Fibroblast of pulmonary artery (primary cell): Measurements from ENCODE around the gene NFIA.

Source experiments
- DNase-seq: peaks from one replicate; pipeline ENCODE4 v3.0.0-alpha.2; 2010; ENCODE audit warnings: low read depth
- H3K4me3 ChIP-seq: replicated peaks from 2 replicates; pipeline ENCODE4 v1.5.1; 2011; ENCODE audit warnings: low read depth, mild to moderate bottlenecking, control low read depth, low read length, moderate library complexity
- CTCF ChIP-seq: IDR thresholded peaks from 2 replicates; pipeline ENCODE4 v1.5.1; 2011; ENCODE audit warnings: mild to moderate bottlenecking, control low read depth, low read length, inconsistent platforms; ENCODE audit errors: missing control alignments

The NFIA gene

GRCh38 chr1:61287014-61287413 lies 204.7 kb downstream of the NFIA start:
- no peak overlapping the region for H3K4me3 ChIP-seq
- TF ChIP-seq CTCF, result no peak
- DNase-seq, result peak; percentile 54

GRCh38 chr1:61287734-61288133 lies 205.4 kb downstream of the NFIA start:
- TF ChIP-seq CTCF, result no peak
- peak; percentile 94 for DNase-seq
- H3K4me3 ChIP-seq, result no peak overlapping the region

- H3K4me3 ChIP-seq, result no peak overlapping the region
- no peak for TF ChIP-seq CTCF
These were observed 207.1 kb downstream of the NFIA start for GRCh38 chr1:61289232-61290098.

GRCh38 chr1:61290525-61290924 lies 208.2 kb downstream of the NFIA start:
- no peak overlapping the region for H3K4me3 ChIP-seq
- no peak for DNase-seq
- TF ChIP-seq CTCF, result no peak

More at GRCh38 chr1:61289232-61290098, 207.1 kb downstream of the NFIA start:
- no peak for DNase-seq

GRCh38 chr1:61293197-61293596 lies 210.8 kb downstream of the NFIA start:
- peak; percentile 33 for DNase-seq
- no peak overlapping the region for H3K4me3 ChIP-seq
- TF ChIP-seq CTCF, result no peak

GRCh38 chr1:61293986-61294504 lies 211.7 kb downstream of the NFIA start:
- no peak for DNase-seq
- TF ChIP-seq CTCF, result no peak
- no peak overlapping the region for H3K4me3 ChIP-seq

GRCh38 chr1:61294930-61295329 lies 212.6 kb downstream of the NFIA start:
- no peak overlapping the region for H3K4me3 ChIP-seq
- DNase-seq, result no peak
- no peak for TF ChIP-seq CTCF
